ENCODE results near the gene OR51B5. TPM values are rescaled to one million over a fixed set of nuclear protein-coding genes. Genes with fewer than 3 reads are reported as not detected.

Gene OR51B5
- not detected in 2 replicates for total RNA-seq

GRCh38 chr11:5343474-5344335, at the start of gene OR51B5:
Gene OR51B5, minus strand, starts transcription at chr11:5343524. Its CDS starts 0 bp downstream, at chr11:5343524.

GRCh38 chr11:5383576-5383975, 40.3 kb upstream of the OR51B5 start, which contains the start of gene OR51M1:
Gene OR51M1, plus strand, starts transcription at chr11:5383812. Its CDS starts 5,587 bp downstream, at chr11:5389399.

GRCh38 chr11:5351208-5351607, 7.9 kb upstream of the OR51B5 start, which contains the start of gene OR51B6:
Gene OR51B6, plus strand, starts transcription at chr11:5351508. Its CDS starts 0 bp downstream, at chr11:5351508.

GRCh38 chr11:5324197-5324596, 19.1 kb downstream of the OR51B5 start, which contains the start of gene OR51B2:
Gene OR51B2, minus strand, starts transcription at chr11:5324297. Its CDS starts 0 bp downstream, at chr11:5324297.

GRCh38 chr11:5301846-5302245, 41.5 kb downstream of the OR51B5 start, which contains the start of gene OR51B4:
Gene OR51B4, minus strand, starts transcription at chr11:5301946. Its CDS starts 0 bp downstream, at chr11:5301946.

Other genes with a start within 250 kb of the OR51B5 start
- not detected in 2 replicates for gene OR52A5, start 205.2 kb downstream of the OR51B5 start, total RNA-seq
- gene OR52A1, start 188.8 kb downstream of the OR51B5 start, total RNA-seq, result not detected in 2 replicates
- gene OR51V1, start 142.8 kb downstream of the OR51B5 start, total RNA-seq, result not detected in 2 replicates
- gene HBB, start 116.5 kb downstream of the OR51B5 start, total RNA-seq, result not detected in 2 replicates
- gene HBD, start 109.0 kb downstream of the OR51B5 start, total RNA-seq, result not detected in 2 replicates
- not detected in 2 replicates for gene HBG1, start 93.7 kb downstream of the OR51B5 start, total RNA-seq
- not detected in 2 replicates for gene HBG2, start 88.7 kb downstream of the OR51B5 start, total RNA-seq
- 0.89 TPM in 1 of 2 replicates, not detected in the other for gene HBE1, start 73.6 kb downstream of the OR51B5 start, total RNA-seq
- gene OR51B4, start 41.6 kb downstream of the OR51B5 start, total RNA-seq, result not detected in 2 replicates
- not detected in 2 replicates for gene OR51B2, start 19.2 kb downstream of the OR51B5 start, total RNA-seq
- not detected in 2 replicates for gene OR51B6, start 8.0 kb upstream of the OR51B5 start, total RNA-seq
- gene OR51M1, start 40.3 kb upstream of the OR51B5 start, total RNA-seq, result not detected in 2 replicates
- gene OR51Q1, start 78.6 kb upstream of the OR51B5 start, total RNA-seq, result not detected in 2 replicates
- gene OR51I1, start 98.0 kb upstream of the OR51B5 start, total RNA-seq, result not detected in 2 replicates
- gene OR51I2, start 105.8 kb upstream of the OR51B5 start, total RNA-seq, result not detected in 2 replicates
- not detected in 2 replicates for gene OR52D1, start 145.2 kb upstream of the OR51B5 start, total RNA-seq
- not detected in 2 replicates for gene UBQLN3, start 166.4 kb upstream of the OR51B5 start, total RNA-seq
- under 0.01 and 0.17 TPM in 2 replicates for gene UBQLNL, start 173.2 kb upstream of the OR51B5 start, total RNA-seq
- not detected in 2 replicates for gene OR52H1, start 205.0 kb upstream of the OR51B5 start, total RNA-seq
- gene OR52B6, start 237.4 kb upstream of the OR51B5 start, total RNA-seq, result not detected in 2 replicates